HepG2 (cell line): Measurements from ENCODE around the gene TM4SF18. TPM values are rescaled to one million over a fixed set of nuclear protein-coding genes. Genes with fewer than 3 reads are reported as not detected.
A peak's percentile ranks its signal among the peaks of the same experiment; 100 is the strongest.

Source experiments
- BCL6 ChIP-seq: IDR thresholded peaks from 2 replicates; pipeline ENCODE4 v1.6.1; 2016; ENCODE audit warnings: missing genetic modification reagents, missing compliant biosample characterization
- CBX5 ChIP-seq: sonication (generic); formaldehyde crosslinking; IDR thresholded peaks from 2 replicates; pipeline ENCODE4 v1.4.0; 2020; ENCODE audit warnings: missing genetic modification reagents, borderline replicate concordance
- CEBPG ChIP-seq: IDR thresholded peaks from 2 replicates; pipeline ENCODE4 v1.6.1; 2016
- FOSL2 ChIP-seq: sonication (generic); formaldehyde crosslinking; IDR thresholded peaks from 2 replicates; pipeline ENCODE4 v1.4.0; 2020; ENCODE audit warnings: missing genetic modification reagents
- FOXA3 ChIP-seq: IDR thresholded peaks from 2 replicates; pipeline ENCODE4 v1.6.1; 2016; ENCODE audit warnings: missing genetic modification reagents, missing compliant biosample characterization
- FOXP1 ChIP-seq, 2 experiments: fragments of 450-650 bp in 1 of 2; IDR thresholded peaks; 2 replicates each; pipeline ENCODE4 v1.6.1; 2017 to 2018; ENCODE audit warnings: antibody characterized with exemption in 1 of 2
- GATAD2A ChIP-seq: IDR thresholded peaks from 2 replicates; pipeline ENCODE4 v1.6.1; 2016
- HNRNPL ChIP-seq: fragments of 200-400 bp; formaldehyde crosslinking; IDR thresholded peaks from 2 replicates; pipeline ENCODE4 v1.6.1; 2017; ENCODE audit warnings: mild to moderate bottlenecking, low read depth, low read length
- HOXA5 ChIP-seq: sonication (generic); formaldehyde crosslinking; IDR thresholded peaks from 2 replicates; pipeline ENCODE4 v1.4.0; 2020; ENCODE audit warnings: missing genetic modification reagents
- KMT2A ChIP-seq: sonication (generic); formaldehyde crosslinking; IDR thresholded peaks from 2 replicates; pipeline ENCODE4 v1.4.0; 2020; ENCODE audit warnings: missing genetic modification reagents
- MED1 ChIP-seq: sonication (generic); formaldehyde crosslinking; IDR thresholded peaks from 2 replicates; pipeline ENCODE4 v1.4.0; 2020; ENCODE audit warnings: missing genetic modification reagents
- NFATC3 ChIP-seq: sonication (generic); formaldehyde crosslinking; IDR thresholded peaks from 2 replicates; pipeline ENCODE4 v1.5.1; 2020; ENCODE audit warnings: mild to moderate bottlenecking, missing genetic modification reagents
- NFE2L2 ChIP-seq: fragments of 150-350 bp; IDR thresholded peaks from 2 replicates; pipeline ENCODE4 v1.6.1; 2014; ENCODE audit warnings: low read length
- POLR2AphosphoS5 ChIP-seq: IDR thresholded peaks from 2 replicates; pipeline ENCODE4 v1.6.1; 2012; ENCODE audit warnings: low read depth, low read length
- POLR2G ChIP-seq: fragments of 200-400 bp; formaldehyde crosslinking; IDR thresholded peaks from 2 replicates; pipeline ENCODE4 v1.6.1; 2018; ENCODE audit warnings: mild to moderate bottlenecking, low read depth, low read length, moderate library complexity
- RBFOX2 ChIP-seq: fragments of 200-400 bp; formaldehyde crosslinking; IDR thresholded peaks from 2 replicates; pipeline ENCODE4 v1.6.1; 2017; ENCODE audit warnings: low read depth, mild to moderate bottlenecking, low read length
- RFX3 ChIP-seq: IDR thresholded peaks from 2 replicates; pipeline ENCODE4 v1.6.1; 2016; ENCODE audit warnings: missing biosample characterization, missing genetic modification reagents
- SMAD3 ChIP-seq: sonication (generic); formaldehyde crosslinking; IDR thresholded peaks from 2 replicates; pipeline ENCODE4 v1.4.0; 2020; ENCODE audit warnings: missing genetic modification reagents
- TEF ChIP-seq: sonication (generic); formaldehyde crosslinking; IDR thresholded peaks from 2 replicates; pipeline ENCODE4 v1.5.0; 2020; ENCODE audit warnings: missing genetic modification reagents
- THAP8 ChIP-seq: sonication (generic); formaldehyde crosslinking; IDR thresholded peaks from 2 replicates; pipeline ENCODE4 v1.5.1; 2020; ENCODE audit warnings: missing genetic modification reagents, mild to moderate bottlenecking, borderline replicate concordance
- ZNF362 ChIP-seq: sonication (generic); formaldehyde crosslinking; IDR thresholded peaks from 2 replicates; pipeline ENCODE4 v1.4.0; 2020; ENCODE audit warnings: missing genetic modification reagents, mild to moderate bottlenecking, borderline replicate concordance
- polyA plus RNA-seq, 8 experiments: library from polyadenylated mRNA; depleted of rRNA in 3 of 8; stranded (reverse) in 7 of 8; unstranded in 1 of 8; fragments of >200 nt; fragmentation: Illumina TruSeq in 4 of 8; extraction: Trizol in 4 of 8; gene quantifications; 2 replicates each; pipeline versions ENCODE4 v1.2.1 to v1.2.3, GENCODE V29; 2011 to 2016; ENCODE audit warnings: low read depth in 4 of 8, missing spikeins in 1 of 8, mixed read lengths in 1 of 8; ENCODE audit not compliant: insufficient read depth in 1 of 8
- total RNA-seq, 5 experiments: library from RNA; depleted of rRNA; stranded (reverse); fragments of >200 nt; fragmentation: Illumina TruSeq; extraction: Trizol; gene quantifications; 2 replicates each; pipeline ENCODE4 v1.2.3, GENCODE V29; 2016; ENCODE audit warnings: low read depth in 1 of 5
- TF ChIP-seq, protein P1 (sequence below): sonication (generic); formaldehyde crosslinking; IDR thresholded peaks from 2 replicates; pipeline ENCODE4 v1.4.0; 2020; ENCODE audit warnings: missing genetic modification reagents

Gene TM4SF18
- total and polyA plus RNA-seq, 2 of the 13 experiments (the other 11 are each of a cell fraction or from before 2014, with no cell fraction given) = 0.15 TPM; not detected in 1

GRCh38 chr3:149373235-149374125 lies 40.0 kb upstream of the TM4SF18 start (continued):
- TF ChIP-seq TEF (CRISPR knock-in tag) = peak; percentile 85
- no peak for TF ChIP-seq NFATC3 (CRISPR knock-in tag)
- peak; percentile 89 for TF ChIP-seq GATAD2A (CRISPR knock-in tag)
- TF ChIP-seq CEBPG (CRISPR knock-in tag) = peak; percentile 83
- peak; percentile 66 for TF ChIP-seq RBFOX2
- TF ChIP-seq HOXA5 (CRISPR knock-in tag) = no peak
- TF ChIP-seq POLR2AphosphoS5 = peak; percentile 44
- no peak for TF ChIP-seq KMT2A (CRISPR knock-in tag)
- TF ChIP-seq MED1 (CRISPR knock-in tag) = peak; percentile 39; the same call in 1 of the 2 replicates
- no peak for TF ChIP-seq THAP8 (CRISPR knock-in tag)
- TF ChIP-seq HNRNPL = no peak
- no peak for TF ChIP-seq ZNF362
- 0 out of 2 replicates have a peak, but pooled peaks have one; percentile 46 for TF ChIP-seq SMAD3 (CRISPR knock-in tag)
- TF ChIP-seq NFE2L2 = peak; percentile 97
- no peak for TF ChIP-seq FOXP1 (IDR thresholded peaks at IDR 0.05)
- peak; percentile 40; the same call in 1 of the 2 replicates for TF ChIP-seq FOXP1 (CRISPR knock-in tag; IDR thresholded peaks at IDR 0.05)
- peak; percentile 99 for TF ChIP-seq BCL6 (CRISPR knock-in tag)
- TF ChIP-seq FOSL2 (CRISPR knock-in tag) = peak; percentile 38; the same call in 1 of the 2 replicates
- no peak for TF ChIP-seq RFX3
- peak; percentile 70; the same call in 1 of the 2 replicates for TF ChIP-seq FOXA3 (CRISPR knock-in tag)
- no peak for TF ChIP-seq CBX5
- TF ChIP-seq POLR2G = peak; percentile 64
- TF ChIP-seq, protein P1, sequence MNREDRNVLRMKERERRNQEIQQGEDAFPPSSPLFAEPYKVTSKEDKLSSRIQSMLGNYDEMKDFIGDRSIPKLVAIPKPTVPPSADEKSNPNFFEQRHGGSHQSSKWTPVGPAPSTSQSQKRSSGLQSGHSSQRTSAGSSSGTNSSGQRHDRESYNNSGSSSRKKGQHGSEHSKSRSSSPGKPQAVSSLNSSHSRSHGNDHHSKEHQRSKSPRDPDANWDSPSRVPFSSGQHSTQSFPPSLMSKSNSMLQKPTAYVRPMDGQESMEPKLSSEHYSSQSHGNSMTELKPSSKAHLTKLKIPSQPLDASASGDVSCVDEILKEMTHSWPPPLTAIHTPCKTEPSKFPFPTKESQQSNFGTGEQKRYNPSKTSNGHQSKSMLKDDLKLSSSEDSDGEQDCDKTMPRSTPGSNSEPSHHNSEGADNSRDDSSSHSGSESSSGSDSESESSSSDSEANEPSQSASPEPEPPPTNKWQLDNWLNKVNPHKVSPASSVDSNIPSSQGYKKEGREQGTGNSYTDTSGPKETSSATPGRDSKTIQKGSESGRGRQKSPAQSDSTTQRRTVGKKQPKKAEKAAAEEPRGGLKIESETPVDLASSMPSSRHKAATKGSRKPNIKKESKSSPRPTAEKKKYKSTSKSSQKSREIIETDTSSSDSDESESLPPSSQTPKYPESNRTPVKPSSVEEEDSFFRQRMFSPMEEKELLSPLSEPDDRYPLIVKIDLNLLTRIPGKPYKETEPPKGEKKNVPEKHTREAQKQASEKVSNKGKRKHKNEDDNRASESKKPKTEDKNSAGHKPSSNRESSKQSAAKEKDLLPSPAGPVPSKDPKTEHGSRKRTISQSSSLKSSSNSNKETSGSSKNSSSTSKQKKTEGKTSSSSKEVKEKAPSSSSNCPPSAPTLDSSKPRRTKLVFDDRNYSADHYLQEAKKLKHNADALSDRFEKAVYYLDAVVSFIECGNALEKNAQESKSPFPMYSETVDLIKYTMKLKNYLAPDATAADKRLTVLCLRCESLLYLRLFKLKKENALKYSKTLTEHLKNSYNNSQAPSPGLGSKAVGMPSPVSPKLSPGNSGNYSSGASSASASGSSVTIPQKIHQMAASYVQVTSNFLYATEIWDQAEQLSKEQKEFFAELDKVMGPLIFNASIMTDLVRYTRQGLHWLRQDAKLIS (CRISPR knock-in tag) = 0 out of 2 replicates have a peak, but pooled peaks have one; percentile 87
